Neural crest cell (in vitro differentiated cells): ENCODE results near the gene GLRA1. TPM values are rescaled to one million over a fixed set of nuclear protein-coding genes. Genes with fewer than 3 reads are reported as not detected.

ENCODE experiments used
- DNase-seq: peaks from one replicate; pipeline ENCODE4 v3.0.0; 2021; ENCODE audit warnings: low read depth, mixed read lengths, low spot score
- H3K27ac Mint-ChIP-seq: one replicate; pipeline ENCODE4 v1.8.0; 2021; ENCODE audit warnings: mild to moderate bottlenecking, mixed read lengths; ENCODE audit not compliant: unreplicated experiment
- H3K27me3 Mint-ChIP-seq: 2 replicates; pipeline ENCODE4 v1.8.0; 2021; ENCODE audit warnings: low read depth, mild to moderate bottlenecking, mixed read lengths
- H3K36me3 Mint-ChIP-seq: 2 replicates; pipeline ENCODE4 v1.8.0; 2021; ENCODE audit warnings: low read depth, mild to moderate bottlenecking, mixed read lengths
- H3K4me1 Mint-ChIP-seq: 2 replicates; pipeline ENCODE4 v1.8.0; 2021; ENCODE audit warnings: mixed read lengths
- H3K4me3 Mint-ChIP-seq: one replicate; pipeline ENCODE4 v1.8.0; 2021; ENCODE audit warnings: mild to moderate bottlenecking, mixed read lengths
- H3K9me3 Mint-ChIP-seq: 2 replicates; pipeline ENCODE4 v1.8.0; 2021; ENCODE audit warnings: mixed read lengths
- total RNA-seq: library from RNA; stranded (reverse); gene quantifications from 2 replicates; pipeline ENCODE4 v1.2.1, GENCODE V29; 2021
- TF ChIP-seq, protein P1 (sequence below): fragments of 200-600 bp; sonication (generic); conservative IDR thresholded peaks from 2 replicates; pipeline ENCODE4 v1.5.0; 2021; ENCODE audit warnings: antibody characterized with exemption, mild to moderate bottlenecking

The GLRA1 gene
- total RNA-seq, 1 donor from 2014 or later, result 0.21 TPM

DNA sequence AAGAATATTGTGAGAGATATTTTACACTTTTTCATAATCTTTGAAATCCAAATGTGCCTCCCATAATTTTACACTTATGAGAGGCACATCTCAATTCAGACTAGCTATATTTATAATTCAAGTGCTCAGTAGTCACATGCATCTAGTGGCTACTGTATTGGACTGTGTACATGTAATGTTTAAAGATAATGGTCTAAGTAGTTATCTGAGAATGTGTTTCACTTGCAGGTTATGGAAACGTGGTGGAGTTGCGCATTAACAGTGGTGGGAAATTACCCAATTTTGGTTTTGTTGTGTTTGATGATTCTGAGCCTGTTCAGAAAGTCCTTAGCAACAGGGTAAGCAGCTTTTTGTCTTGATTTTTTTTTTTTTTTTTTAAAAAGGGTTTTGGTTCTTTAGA, 124.1 kb downstream of the GLRA1 start:
- DNase-seq, result no peak
- TF ChIP-seq, protein P1, sequence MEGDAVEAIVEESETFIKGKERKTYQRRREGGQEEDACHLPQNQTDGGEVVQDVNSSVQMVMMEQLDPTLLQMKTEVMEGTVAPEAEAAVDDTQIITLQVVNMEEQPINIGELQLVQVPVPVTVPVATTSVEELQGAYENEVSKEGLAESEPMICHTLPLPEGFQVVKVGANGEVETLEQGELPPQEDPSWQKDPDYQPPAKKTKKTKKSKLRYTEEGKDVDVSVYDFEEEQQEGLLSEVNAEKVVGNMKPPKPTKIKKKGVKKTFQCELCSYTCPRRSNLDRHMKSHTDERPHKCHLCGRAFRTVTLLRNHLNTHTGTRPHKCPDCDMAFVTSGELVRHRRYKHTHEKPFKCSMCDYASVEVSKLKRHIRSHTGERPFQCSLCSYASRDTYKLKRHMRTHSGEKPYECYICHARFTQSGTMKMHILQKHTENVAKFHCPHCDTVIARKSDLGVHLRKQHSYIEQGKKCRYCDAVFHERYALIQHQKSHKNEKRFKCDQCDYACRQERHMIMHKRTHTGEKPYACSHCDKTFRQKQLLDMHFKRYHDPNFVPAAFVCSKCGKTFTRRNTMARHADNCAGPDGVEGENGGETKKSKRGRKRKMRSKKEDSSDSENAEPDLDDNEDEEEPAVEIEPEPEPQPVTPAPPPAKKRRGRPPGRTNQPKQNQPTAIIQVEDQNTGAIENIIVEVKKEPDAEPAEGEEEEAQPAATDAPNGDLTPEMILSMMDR, result no peak
- Mint-ChIP-seq H3K27ac (no peak overlapping the region), H3K4me1 (no peaks in the 10 kb centered on the region), H3K36me3 (peaks cover 41% of the 10 kb centered on the region), H3K9me3 (no peaks in the 10 kb centered on the region), H3K4me3 (no peak overlapping the region), H3K27me3 (no peaks in the 10 kb centered on the region)

DNA sequence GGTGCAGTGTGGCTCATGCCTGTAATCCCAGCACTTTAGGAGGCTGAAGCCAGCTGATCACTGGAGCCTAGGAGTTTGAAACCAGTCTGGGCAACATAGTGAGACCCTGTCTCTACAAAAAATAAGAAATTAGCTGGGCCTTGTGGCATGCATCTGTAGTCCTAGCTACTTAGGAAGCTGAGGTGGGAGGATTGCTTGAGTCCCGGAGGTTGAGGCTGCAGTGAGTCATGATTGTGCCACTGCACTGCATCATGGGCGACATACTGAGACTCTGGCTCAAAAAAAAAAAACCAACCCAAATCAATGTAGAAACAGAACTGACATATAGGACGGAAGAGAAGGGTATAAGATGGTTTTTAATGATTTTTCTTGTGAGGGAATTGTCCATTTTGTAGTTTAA, 125.2 kb downstream of the GLRA1 start:
- H3K4me3 Mint-ChIP-seq, result no peak overlapping the region
- H3K27me3 Mint-ChIP-seq, result no peaks in the 10 kb centered on the region
- no peak for DNase-seq
- H3K36me3 Mint-ChIP-seq, result peaks cover 37% of the 10 kb centered on the region
- H3K9me3 Mint-ChIP-seq, result no peaks in the 10 kb centered on the region
- TF ChIP-seq, protein P1, result no peak
- H3K4me1 Mint-ChIP-seq, result no peaks in the 10 kb centered on the region
- no peak overlapping the region for H3K27ac Mint-ChIP-seq

DNA sequence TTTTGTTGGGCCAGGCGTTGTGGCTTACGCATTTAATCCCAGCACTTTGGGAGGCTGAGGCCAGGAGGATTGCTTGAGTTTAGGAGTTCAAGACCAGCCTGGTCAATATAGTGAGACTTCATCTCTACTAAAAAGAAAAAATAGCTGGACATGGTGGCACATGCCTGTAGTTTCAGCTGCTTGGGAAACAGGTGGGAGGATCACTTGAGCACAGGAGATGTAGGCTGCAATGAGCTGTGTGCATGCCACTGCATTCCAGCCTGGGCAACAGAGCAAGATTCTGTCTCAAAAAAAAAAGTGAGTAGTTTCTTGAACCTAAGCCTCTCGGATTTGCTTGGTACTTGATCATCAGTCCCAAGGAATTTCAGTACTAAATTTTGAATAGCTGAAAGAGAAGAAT, 126.0 kb downstream of the GLRA1 start:
- H3K27ac Mint-ChIP-seq, result no peak overlapping the region
- no peak for DNase-seq
- no peaks in the 10 kb centered on the region for H3K27me3 Mint-ChIP-seq
- H3K4me3 Mint-ChIP-seq, result no peak overlapping the region
- peaks cover 35% of the 10 kb centered on the region for H3K36me3 Mint-ChIP-seq
- H3K9me3 Mint-ChIP-seq, result no peaks in the 10 kb centered on the region
- TF ChIP-seq, protein P1, result no peak
- no peaks in the 10 kb centered on the region for H3K4me1 Mint-ChIP-seq

DNA sequence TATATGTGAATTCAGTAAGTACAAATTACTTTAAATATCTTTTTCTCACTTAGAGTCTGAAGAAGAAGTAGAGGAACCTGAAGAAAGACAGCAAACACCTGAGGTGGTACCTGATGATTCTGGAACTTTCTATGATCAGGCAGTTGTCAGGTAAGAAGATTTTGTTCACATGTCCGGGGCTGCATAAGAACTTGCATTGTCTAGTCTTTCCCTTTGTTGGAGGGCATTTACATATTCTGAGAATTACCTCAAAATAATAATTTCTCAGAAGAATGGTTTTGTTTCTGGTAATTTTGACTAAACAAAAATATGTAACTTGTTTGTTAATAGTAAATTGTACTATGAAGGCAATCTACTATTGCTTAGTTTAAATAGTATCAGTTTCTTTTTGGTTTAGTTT, 129.2 kb downstream of the GLRA1 start:
- H3K36me3 Mint-ChIP-seq, result peaks cover 31% of the 10 kb centered on the region
- H3K9me3 Mint-ChIP-seq, result no peaks in the 10 kb centered on the region
- H3K4me1 Mint-ChIP-seq, result no peaks in the 10 kb centered on the region
- TF ChIP-seq, protein P1, result no peak
- H3K27me3 Mint-ChIP-seq, result no peaks in the 10 kb centered on the region
- no peak overlapping the region for H3K27ac Mint-ChIP-seq
- DNase-seq, result no peak
- H3K4me3 Mint-ChIP-seq, result no peak overlapping the region

DNA sequence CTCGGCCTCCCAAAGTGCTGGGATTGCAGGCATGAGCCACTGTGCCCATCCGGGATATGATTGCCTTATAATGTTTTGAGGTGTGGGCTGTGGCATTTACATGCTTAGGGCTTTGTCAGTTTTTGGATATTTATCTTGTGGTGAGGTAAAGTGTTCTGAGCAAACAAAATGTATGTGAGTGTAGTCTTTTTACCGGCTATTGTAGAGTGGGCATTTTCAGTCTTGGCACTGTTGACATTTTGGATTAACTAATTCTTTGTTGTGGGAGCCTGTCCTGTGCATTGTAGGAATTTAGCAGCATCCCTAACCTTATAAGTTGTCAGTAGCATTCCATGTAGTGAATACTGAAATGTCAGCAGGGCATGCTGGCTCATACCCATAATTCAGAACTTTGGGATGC, 131.3 kb downstream of the GLRA1 start:
- Mint-ChIP-seq H3K27me3 (no peaks in the 10 kb centered on the region), H3K4me1 (no peaks in the 10 kb centered on the region), H3K9me3 (no peaks in the 10 kb centered on the region), H3K27ac (no peak overlapping the region), H3K4me3 (no peak overlapping the region), H3K36me3 (peaks cover 27% of the 10 kb centered on the region)
- no peak for DNase-seq
- TF ChIP-seq, protein P1, result no peak

DNA sequence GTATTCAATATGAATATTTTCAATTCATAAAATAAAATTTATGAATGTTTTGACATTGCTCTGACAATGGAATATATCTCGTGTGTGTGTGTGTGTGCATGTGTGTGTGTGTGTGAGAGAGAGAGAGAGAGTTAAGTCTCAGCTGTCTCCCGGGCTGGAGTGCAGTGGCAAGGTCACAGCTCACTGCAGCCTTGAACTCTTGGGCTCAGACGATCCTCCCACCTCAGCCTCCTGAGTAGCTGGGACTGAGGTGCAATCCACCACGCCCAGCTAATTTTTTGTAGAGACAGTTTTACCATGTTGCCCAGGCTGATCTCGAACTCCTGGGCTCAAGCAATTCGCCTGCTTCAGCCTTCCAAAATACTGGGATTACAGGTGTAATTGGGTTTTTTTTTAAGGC, 136.8 kb downstream of the GLRA1 start:
- H3K27me3 Mint-ChIP-seq, result no peaks in the 10 kb centered on the region
- H3K4me3 Mint-ChIP-seq, result no peak overlapping the region

More for the DNA sequence above, 136.8 kb downstream of the GLRA1 start:
- Mint-ChIP-seq H3K27ac (no peak overlapping the region), H3K36me3 (peaks cover 15% of the 10 kb centered on the region), H3K9me3 (no peaks in the 10 kb centered on the region), H3K4me1 (peaks cover 9% of the 10 kb centered on the region)
- no peak for DNase-seq
- TF ChIP-seq, protein P1, result no peak
